NCI-H1105 (cell line): ENCODE data around the gene SRC.
"Not testable (repeated sequence)": the region's sequence is repeated elsewhere in the genome, so short reads cannot be mapped to it uniquely, and the experiment has no call there.

Experiments used
- DNase-seq: peaks from one replicate; lab custom pipeline; 2025; lab: John Stamatoyannopoulos, UW

The SRC gene

GRCh38 chr20:37363221-37364012, 17.5 kb downstream of the SRC start:
- no peak for DNase-seq

DNA sequence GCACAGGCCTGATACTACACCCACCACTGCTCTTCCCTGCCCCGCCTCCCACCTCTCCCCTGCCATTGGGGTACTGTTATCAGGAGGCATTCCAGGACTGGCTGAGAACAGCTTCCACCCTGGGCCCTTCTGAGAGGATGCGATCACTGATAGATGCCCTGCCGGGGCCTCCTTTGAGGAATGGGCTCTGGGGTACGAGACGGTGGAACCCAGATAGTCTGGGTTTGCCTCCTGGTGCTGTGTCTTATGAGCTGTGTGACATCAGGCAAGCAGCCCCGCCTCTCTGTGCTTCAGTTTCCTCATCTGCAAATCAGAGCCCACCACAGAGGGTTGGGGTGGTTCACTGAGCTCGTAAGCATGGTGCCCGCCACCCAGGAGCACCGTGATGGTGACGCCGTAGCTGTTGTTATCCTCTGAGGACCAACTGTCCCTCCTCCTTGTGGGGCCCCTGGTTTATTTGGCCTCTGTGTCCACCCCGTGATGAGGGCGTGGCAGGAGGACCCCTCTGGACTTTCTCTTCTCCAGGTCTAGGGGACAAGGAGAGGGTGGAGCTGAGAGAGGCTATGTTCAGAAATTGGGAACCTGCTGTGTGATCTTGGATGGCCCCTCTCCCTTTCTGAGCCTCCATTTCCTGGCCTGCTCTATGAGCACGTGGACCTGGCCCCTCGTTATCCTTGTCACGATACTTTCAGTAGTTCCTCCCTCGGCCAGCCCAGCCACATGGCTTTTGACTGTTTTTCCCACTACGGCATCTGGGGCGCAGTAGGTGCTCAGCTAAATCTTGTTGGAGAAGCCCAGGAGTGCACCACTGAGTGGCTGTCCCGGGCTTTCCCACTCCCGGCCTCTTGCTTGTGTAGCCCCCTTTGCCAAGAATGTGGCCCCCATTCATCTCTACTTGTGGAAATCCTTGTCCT, 18.3 kb downstream of the SRC start:
- no peak for DNase-seq

DNA sequence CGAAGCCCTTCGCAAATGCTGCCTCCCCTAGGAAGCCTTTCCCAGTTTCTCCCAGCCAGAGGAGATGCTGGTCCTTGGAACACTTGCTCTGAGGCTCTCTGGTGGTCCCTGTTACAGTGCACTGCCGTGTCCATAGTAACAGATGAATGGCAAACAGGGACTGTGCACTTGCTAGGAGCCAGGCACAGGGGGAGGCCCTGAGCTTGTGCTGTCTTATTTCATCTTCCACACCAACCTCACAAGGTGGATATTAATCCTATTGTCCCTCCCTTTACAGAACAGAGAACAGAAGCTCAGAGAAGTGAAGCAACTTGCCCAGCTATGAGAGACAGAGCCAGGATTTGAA, 19.0 kb downstream of the SRC start:
- DNase-seq: no peak

DNA sequence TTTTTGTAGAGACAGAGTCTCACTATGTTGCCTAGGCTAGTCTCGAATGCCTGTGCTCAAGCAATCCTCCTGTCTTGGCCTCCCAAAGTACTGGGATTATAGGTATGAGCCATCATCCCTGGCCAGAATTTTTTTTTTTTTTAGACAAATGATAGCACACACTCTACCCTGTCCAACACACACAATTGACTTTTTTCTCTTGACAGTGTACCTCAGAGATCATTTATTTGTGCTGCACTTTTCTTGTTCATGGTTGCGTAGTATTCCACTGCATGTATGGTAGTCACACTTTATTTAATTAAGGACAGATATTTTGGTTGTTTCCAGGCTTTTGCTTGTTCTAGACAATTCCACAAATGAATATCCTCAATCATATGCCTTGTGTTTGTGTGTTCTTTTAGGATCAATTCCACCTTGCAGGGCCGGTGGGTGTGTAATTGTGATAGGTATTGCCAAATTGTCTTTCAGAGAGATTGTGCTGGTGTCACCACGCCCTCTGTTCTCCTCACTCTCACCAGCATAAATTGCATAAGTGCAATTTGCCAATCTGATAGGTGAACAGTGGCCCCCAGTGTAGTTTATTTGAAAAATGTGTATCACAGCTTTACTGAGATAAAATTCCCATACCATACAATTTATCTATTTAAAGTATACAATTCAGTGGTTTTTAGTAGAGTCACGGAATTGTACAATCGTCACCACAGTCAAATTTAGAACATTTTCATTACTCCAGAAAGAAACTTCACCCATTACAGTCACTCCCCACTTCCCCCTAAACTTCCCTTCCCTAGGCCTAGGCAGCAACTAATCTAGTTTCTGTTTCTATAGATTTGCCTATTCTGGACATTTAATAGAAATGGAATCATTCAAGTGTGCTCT, 20.1 kb downstream of the SRC start:
- DNase-seq: no peak

- DNase-seq: no peak
Measured at GRCh38 chr20:37366743-37367142, 20.8 kb downstream of the SRC start.

GRCh38 chr20:37369846-37370245, 23.9 kb downstream of the SRC start:
- no peak for DNase-seq

DNA sequence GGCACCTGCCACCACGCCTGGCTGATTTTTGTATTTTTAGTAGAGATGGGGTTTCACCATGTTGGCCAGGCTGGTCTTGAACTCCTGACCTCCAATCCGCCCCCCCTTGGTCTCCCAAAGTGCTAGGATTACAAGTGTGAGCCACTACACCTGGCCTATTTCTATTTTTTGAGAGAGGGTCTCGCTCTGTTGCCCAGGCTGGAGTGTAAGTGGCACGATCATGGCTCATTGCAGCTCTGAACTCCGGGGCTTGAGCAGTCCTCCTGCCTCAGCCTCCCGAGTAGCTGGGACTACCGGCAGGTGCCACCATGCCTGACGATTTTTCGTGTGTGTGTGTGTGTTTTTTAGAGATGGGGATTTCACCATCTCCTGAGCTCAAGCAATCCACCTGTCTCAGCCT, 25.9 kb downstream of the SRC start:
- DNase-seq: not testable (repeated sequence)

DNA sequence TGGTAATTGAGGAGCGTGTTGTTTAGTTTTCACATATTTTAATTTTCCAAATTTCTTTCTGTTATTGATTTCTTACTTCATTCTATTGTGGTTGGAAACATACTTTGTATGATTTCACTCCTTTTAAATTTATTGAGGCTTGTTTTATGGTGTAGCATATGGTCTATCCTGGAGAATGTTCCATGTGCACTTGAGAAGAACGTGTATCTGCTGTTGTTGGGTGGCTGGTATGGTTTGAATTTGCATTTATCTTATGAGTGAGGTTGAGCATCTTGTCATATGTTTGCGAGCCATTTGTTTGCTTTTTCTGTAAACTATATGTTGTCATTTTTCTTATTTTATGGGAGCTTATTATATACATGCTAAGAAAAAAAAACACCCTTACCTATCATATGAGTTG, 26.5 kb downstream of the SRC start:
- DNase-seq: no peak

DNA sequence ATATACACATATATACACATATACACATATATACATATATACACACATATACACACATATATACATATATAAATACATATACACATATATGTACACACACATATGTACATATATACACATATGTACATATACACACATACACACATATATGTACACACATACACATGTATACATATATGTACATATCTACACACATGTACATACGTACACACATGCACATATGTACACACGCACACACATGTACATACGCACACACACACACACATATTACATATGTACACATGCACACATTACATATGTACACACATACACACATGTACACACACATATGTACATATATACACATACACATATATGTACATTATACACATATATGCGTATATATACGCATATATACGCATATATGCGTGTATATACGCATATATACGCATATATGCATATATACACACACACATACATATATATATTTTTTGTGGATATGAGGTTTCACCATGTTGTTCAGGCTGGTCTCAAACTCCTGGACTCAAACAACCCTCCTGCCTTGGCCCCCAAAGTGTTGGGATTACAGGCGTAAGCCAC, 27.2 kb downstream of the SRC start:
- DNase-seq: no peak

DNA sequence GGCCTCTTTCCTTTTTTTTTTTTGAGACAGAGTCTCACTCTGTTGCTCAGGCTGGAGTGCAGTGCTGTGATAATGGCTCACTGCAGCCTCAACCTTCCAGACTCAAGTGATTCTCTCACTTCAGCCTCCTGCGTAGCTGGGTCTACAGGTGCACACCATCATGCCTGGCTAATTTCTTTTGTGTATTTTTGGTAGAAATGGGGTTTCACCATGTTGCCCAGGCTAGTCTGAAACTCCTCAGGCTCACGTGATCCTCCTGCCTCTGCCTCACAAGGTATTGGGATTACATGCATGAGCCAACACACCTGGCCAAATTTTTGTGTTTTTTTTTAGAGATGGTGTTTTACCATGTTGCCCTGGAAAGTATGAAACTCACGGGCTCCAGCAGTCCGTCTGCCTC, 29.3 kb downstream of the SRC start:
- DNase-seq: no peak

GRCh38 chr20:37376324-37376723, 30.4 kb downstream of the SRC start:
- DNase-seq: no peak

DNA sequence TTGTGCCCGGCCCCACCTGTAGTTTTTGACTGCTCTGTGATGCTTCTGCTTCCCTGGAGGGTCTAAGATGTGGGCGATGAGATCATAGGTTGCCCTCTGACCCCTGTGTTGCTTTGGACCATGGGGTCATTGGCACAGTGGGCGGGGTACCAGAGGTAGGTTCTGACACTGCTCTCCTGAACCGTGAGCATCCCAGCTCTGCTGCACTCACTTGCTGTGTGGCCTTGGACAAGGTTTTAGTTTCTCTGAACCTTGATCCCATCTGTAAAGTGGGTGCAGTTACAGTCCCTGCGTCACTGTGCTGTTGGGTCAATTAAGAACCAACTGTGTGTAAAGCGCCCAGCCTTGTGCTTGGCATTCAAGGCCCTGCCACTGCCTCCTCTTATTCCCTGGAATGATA, 30.9 kb downstream of the SRC start:
- DNase-seq: no peak

GRCh38 chr20:37377346-37378081, 31.6 kb downstream of the SRC start:
- DNase-seq: no peak

DNA sequence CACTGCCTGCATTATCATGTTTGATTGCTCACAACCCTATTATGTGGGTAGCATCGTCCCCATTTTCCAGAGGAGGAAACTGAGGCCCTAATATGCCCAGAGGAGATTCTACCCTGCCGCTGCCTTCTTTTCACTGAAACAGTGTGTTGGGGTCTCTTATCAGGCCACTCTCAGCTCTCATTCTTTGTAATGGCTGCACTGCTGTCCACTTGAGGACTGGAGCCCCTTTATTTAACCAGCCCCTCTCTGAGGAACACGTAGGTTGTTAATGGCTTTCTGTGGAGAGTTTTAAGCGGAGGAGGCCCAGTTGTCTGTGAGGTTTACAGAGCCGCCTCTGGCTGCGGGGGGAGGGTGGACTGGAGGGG, 32.5 kb downstream of the SRC start:
- no peak for DNase-seq

- DNase-seq: no peak
Measured at GRCh38 chr20:37378785-37379598, 33.1 kb downstream of the SRC start.

GRCh38 chr20:37379967-37380828, 34.3 kb downstream of the SRC start:
- DNase-seq: no peak

- no peak for DNase-seq
Measured at GRCh38 chr20:37380864-37381579, 35.1 kb downstream of the SRC start.

DNA sequence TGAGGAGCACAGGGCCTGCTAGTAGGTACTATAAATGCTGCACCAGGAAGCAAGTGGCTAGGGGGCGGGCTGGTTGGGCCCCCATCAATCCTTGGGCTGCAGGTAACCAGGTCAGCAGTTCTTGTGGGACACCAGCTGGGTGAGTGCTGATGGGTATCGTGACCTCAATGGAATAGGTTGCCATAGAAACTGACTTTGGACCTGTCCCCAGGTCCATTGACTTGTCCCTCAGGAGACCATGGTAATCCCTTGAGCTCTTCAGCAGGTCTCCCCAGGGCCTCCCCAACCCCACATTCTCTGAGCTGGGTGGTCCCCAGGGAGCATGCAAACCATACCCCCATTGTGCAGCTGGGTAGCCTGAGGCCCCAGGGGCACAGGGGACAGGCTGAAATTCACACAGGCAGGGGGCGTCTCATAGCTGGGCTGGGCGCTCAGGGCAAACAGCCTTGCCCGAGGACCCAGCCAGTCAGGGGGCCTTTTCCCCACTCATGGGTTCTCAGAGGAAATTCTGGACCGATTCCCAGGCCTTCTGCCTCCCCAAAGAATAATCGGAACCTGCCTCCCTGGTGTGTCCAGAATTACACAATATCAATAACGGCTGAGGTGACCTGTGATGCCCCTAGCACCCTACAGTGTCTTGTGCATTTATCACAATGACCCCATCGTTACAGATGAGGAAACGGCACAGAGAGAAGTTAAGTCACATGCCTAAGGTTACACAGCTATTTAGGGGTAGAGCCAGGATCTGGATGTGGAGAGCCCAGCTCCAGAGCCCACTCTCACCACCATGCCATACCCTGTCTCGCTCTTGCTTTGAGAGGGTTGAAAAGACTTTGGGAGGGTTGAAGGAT, 35.9 kb downstream of the SRC start:
- no peak for DNase-seq
